Eye (tissue), 1 donor: ENCODE measurements around the gene HYKK.
"Not testable (repeated sequence)": the region's sequence is repeated elsewhere in the genome, so short reads cannot be mapped to it uniquely, and the experiment has no call there.

Source experiments
- DNase-seq: peaks from one replicate; pipeline ENCODE4 v3.0.0-alpha.2; 2015

The HYKK gene, protein sequence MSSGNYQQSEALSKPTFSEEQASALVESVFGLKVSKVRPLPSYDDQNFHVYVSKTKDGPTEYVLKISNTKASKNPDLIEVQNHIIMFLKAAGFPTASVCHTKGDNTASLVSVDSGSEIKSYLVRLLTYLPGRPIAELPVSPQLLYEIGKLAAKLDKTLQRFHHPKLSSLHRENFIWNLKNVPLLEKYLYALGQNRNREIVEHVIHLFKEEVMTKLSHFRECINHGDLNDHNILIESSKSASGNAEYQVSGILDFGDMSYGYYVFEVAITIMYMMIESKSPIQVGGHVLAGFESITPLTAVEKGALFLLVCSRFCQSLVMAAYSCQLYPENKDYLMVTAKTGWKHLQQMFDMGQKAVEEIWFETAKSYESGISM

DNA sequence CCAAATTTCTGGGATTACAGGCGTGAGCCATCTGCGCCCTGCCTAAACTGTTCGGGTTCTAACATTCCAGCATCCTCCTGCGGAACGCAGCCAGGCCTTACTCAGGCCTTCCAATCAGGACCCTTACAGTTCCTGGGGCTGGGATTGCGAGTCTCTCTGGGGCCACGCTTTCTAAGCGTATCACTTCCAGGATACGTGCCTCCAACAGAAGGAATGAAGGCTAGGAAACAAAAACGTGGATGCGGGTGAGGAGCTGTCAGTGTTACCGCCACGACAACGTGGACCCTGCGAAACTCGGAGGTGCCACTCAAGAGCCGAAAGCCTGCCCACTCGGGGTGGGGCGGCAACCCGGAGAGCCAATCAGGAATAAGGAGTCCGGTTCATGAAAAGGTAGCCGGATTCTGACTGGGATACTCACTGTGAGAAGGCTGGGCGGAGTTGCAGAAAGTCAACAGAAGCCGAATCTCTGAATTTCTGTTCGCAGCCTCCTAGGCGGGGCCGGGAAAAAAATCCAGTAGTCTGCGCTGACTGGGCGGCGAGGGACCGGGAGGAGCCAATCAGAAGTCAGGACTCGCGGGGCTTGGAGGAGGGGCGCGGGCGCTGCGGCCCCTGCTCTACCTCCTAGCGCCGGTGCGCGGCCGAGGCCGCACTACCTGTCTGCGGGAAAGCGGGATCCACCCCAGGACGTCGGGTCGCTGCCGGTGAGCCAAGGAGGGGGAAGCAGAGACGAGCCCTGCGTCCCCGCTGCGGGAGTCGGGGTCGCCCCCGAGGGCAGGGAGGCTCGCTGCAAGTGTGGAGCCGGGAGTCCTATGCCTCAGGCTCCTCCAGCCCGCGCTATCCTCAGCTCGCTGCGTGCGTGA lies at the start of gene HYKK:
HYKK (plus strand) TSS at position 607 of the 860 bp plus-strand sequence. CDS start 5,512 bp downstream, outside the sequence.
- DNase-seq: peak; percentile 97

DNA sequence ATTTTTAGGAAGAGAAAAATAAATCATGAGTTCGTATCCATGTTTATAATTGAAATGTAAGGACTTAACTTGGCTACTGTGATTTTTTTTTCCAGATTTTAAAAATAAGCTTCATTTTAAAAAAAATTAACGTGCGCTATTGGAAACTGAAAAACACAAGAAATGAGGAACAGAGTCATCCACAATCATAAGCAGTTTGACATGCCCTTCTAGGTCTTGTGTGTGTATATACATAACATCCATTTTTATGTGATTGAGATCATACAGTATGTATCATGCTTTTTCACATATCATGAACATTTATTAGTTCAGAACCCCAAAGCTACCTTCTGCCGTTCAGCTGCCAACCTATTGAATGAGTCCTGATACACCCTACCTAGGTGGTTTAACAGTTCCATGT lies 46.6 kb upstream of the HYKK start:
- no peak for DNase-seq

DNA sequence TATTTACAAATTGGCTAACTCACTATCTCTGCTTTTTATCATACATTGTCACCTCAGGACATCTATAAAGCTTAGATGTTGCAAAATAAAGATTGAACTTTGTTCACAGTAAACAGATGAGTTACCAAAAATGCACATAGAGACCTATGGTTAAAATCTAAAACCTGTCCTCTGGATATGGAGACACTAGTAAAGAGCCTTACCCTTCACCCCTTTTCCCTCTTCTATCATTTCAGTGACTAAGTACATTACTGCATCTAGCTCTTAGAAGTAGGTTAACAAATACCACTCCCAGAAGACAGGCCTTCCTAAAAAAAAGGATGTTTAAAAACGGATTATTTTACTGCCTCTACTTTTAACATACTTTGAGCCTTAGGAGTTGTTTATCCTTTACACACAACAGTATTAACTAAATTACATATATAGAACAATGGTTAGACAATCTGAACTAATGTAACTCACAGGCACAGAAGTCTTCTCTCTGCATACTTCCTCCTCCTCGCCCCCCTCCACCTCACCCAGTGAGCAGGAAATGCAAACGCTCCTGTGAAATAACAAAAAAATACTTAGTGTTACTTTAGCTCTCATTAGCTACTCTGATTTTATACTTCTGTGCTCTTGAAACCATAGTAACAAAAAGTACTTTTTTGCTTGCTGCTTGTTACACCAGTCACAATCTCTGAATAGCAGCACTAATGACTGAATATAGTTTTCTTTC lies 46.0 kb upstream of the HYKK start:
- DNase-seq: no peak

DNA sequence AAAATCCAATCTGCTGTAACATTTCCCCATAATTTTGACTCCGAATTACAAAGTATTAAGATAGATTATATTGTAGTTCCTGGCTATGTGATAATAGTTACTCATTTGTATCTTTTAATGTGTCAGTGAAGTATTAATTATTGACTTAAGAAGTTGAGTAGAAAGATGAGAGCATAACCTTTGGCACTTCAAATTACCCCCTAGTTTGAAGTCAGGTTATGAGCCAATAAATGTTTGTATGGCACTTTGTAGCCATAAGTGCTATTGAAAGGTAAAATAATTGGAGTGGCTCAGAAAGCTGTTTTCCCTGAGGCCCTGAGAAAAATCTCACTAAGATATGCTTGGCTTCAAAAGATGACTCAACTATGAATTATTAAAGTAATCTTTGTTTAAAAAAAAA lies 38.3 kb upstream of the HYKK start:
- no peak for DNase-seq

DNA sequence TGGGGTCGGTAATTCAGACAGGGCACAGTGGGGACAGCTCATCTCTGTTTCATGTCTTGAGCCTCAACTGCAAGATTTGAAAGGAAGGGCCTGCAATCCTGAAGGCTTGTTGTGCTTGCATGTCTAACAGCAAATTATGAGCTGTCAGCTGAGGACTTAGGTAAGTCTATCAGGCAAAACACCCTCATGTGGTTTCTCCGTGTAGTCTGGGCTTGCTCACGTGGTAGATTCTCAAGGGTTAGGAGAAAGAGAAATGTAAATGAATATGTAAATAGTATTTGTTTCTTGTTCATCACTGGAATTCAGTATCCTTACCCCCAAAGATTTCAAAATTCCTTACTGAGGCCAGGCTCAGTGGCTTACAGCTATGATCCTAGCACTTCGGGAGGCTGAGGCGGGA lies 30.1 kb upstream of the HYKK start:
- no peak for DNase-seq

DNA sequence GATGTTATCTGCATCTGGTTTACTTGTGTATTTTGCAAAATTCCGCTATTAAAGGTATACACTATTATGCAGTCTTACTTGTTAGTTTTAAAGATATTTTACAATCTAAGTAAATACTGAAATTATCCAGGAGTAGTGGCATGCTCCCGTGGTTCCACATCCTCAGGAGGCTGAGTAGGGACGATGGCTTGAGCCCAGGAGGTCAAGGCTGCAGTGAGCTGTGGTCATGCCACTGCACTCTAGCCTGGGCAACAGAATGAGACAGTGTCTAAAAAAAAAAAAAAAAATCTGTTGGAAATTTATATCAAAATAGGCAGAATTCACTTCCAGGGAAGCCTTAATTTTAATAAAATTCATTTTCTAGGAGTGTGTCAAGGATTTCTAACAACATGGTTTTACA lies 27.7 kb upstream of the HYKK start:
- no peak for DNase-seq

DNA sequence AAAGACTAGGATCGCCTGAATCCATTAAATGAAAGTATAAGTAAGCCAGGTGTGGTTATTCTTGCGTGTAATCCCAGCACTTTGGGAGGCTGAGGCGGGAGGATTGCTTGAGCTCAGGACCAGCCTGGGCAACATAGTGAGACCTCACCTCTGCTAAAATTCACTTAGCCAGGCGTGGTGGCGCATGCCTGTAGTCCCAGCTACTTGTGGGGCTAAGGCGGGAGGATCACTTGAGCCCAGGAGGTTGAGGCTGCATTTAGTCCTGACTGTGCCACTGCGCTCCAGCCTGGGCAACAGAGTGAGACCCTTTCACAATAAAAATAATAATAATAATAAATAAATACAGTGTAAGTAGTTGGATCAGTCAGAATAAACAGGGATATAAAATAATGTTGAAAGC lies 25.5 kb upstream of the HYKK start:
- DNase-seq: no peak

DNA sequence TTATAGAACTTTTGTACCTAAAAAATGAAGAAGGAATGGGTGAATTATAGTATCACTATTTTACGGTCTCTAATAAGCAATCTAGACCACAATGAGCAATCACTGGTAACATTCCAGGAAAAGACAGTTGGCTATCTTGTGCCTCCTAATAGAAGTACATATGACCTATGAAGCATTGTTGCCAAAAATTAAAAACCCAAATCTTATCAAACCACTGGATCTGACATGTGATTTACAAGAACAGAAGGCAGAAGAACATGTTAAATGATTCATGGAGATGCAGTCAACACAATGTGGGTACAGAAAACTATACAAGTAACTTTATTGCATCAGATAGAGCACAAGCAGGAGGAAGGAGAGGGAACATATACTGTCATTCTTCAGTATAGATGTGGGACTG lies 14.5 kb upstream of the HYKK start:
- DNase-seq: no peak

DNA sequence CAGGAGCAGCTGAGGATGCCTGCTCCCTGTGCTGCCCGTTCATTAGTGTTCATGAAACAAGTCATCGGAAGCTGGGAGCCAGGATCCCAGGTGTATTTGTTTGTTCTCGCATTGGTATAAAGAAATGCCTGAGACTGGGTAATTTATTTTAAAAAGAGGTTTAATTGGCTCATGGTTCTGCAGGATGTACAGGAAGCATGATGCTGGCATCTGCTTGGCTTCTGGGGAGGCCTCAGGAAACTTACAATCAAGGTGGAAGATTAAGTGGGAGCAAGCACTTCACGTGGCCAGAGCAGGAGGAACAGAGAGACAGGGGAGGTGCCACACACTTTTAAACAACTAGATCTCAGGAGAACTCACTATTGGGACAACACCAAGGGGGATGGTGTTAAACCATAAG lies 5.5 kb upstream of the HYKK start:
- DNase-seq: no peak

DNA sequence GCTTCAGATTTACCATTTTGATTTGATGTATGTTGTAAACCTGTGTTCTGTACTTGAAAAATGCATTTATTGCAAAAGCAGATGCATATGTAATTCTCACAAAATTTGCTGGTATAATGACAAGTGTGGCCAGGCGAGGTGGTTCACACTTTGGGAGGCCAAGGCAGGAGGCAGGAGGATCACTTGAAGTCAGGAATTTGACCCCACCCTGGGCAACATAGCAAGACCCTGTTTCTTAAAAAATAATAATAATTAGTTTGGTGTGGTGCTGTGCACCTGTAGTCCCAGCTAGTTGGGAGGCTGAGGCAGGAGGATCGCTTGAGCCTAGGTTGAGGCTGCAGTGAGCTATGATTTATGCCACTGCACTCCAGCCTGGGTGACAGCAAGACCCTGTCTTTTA lies 4.7 kb upstream of the HYKK start:
- DNase-seq: no peak

DNA sequence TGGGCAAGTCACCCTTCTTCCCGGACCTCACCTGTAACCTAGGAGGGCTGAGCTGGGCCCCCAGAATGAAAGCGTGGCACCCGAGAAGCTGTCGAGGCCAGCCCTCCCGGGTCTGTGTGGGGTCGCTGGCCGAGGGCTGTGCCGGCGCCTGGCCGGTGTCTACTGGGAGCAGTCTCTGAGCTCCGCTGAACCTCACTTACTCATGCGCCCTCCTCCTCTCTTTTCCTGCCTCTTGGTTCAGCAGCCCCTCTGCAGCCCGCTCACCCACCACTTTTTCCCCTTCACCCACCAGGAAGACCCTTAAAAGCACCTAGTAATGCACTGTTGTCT lies 419 bp downstream of the HYKK start:
- DNase-seq: no peak

DNA sequence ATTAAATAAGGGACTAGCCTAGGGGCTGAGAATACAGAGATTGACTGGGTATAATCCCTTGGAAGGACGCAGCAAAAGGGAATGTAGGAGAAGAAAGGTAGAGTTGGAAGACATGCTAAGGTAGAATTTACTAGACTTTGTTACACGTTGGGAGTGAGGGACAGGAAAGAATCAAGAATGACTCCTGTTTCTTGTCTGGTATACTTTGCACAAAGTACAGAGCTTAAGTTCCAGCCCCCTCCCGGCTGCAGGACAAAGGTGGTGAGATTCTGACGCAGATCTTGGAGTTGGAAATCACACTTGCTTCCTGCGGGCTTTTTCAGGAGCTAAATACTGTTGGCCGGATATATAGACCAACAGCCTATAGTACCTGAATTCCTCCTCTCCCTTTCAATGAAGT lies 895 bp downstream of the HYKK start:
- DNase-seq: no peak

DNA sequence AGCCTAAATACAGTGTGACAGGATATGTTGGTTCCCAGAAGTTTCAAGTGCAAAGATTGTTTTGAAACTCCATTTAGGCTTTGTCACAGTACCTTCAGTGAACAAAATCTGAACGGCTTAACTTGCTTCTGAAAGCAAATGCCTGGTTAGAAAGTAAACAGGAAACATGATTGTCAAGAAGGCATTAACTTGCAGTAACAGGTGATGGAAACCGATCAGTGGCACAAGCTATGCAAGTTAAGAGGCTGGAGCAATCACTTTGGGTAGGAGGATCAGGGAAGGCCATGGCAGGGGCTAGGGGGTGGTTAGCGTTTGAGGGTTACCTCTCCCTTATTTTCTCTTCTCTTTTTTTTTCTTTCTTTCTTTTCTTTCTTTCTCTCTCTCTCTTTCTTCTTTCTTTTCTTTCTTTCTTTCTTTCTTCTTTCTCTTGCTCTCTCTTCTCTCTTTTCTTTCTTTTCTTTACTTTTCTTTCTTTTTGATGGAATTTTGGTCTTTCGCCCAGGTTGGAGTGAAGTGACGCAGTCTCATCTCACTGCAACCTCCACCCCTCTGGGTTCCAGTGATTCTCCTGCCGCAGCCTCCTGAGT lies 2.4 kb downstream of the HYKK start:
- no peak for DNase-seq

DNA sequence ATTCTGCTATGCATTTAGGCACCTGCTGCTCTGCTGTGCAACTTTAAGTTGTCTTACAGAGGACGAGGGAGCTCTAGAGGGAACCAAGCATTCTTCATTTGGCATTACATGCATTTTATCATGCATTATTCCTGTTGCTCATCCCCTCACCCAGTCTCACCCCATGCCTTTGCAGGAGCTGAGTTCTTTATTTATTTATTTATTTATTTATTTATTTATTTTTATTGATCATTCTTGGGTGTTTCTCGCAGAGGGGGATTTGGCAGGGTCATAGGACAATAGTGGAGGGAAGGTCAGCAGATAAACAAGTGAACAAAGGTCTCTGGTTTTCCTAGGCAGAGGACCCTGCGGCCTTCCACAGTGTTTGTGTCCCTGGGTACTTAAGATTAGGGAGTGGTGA lies 12.7 kb downstream of the HYKK start:
- not testable (repeated sequence) for DNase-seq

DNA sequence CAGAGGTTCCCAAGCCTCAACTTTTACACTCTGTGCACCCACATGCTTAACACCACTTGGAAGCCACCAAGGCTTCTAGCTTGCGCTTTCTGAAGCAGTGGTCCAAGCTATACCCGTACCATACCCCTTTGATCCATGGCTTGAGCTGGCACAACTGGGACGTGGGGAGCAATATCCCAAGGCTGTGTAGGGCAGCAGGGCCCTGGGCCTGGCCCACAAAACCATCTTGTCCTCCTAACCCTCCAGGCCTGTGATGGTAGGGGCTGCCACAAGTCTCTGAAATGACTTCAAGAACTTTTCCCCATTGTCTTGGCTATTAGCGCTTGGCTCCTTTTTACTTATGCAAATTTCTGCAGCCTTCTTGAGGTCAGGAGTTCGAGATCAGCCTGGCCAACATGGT lies 16.9 kb downstream of the HYKK start:
- no peak for DNase-seq

DNA sequence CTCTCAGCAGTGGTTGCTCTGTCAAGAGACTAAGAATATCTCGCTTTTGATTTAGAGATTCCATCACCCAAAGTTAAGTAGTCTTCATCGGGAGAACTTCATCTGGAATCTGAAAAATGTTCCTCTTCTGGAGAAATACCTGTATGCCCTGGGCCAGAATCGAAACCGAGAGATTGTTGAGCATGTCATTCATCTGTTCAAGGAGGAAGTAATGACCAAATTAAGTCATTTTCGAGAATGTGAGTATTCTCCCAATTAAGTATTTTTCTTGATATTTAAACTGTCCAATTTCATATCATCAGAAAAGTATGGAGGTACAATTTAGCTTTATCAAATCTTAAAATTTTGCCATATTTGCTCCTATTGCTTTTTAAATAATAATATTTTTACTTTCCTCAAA lies 19.9 kb downstream of the HYKK start:
- DNase-seq: no peak

DNA sequence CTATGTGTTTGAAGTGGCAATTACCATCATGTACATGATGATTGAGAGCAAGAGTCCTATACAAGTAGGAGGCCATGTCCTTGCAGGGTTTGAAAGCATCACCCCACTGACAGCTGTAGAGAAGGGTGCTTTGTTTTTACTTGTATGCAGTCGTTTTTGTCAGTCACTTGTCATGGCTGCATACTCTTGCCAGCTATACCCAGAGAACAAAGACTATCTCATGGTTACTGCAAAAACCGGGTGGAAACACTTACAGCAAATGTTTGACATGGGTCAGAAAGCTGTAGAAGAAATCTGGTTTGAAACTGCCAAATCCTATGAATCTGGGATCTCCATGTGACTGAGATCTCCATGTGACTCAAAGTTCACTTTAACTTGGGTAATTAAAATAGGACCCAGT lies 26.0 kb downstream of the HYKK start:
- no peak for DNase-seq

DNA sequence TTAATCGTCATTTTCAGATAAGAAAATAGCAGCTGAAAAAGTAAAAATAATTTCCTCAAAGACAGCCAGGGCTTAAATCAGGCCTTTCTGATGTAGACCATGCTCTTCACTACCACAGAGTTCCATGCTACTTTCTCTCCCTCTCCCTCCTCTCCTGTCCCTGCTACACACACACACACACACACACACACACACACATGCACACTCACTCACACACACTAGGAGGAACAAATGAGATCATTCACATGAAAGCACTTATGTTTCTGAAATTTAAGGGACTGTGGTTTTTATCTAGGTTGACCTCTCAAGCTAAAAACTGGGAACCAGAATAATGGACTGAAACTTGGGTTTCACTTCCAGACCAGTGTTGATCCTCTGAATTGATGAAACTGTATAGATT lies 28.8 kb downstream of the HYKK start:
- peak; percentile 13 for DNase-seq

DNA sequence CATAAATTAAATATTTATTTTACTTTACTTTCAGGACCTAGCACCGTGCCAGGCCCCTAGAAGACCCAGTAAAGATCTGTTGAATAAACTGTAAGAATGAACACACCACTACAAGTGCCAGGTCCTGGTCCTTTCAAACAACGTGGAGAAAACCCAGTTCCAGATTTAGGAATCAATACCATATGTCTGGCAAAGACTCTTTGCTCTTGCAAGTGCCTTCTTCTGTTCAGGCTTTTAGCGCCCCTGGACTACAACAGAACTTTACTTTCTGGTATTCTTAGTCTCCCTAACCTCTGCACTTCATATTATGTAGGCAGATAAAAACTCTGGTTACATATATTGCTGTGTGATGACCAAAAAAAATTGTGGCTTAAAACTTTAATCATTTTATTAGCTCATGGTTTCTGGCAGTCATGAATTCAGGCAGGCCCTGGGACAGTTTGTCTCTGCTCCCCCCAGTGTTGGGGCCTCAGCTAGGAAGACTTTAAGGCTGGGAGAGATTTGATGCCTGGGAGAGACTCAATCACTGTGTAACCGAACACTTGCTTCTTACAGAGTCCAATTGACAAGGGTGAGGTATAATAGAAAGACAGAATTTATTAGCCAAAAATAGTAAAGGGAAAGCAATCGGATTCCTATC lies 30.0 kb downstream of the HYKK start:
- peak; percentile 70 for DNase-seq

DNA sequence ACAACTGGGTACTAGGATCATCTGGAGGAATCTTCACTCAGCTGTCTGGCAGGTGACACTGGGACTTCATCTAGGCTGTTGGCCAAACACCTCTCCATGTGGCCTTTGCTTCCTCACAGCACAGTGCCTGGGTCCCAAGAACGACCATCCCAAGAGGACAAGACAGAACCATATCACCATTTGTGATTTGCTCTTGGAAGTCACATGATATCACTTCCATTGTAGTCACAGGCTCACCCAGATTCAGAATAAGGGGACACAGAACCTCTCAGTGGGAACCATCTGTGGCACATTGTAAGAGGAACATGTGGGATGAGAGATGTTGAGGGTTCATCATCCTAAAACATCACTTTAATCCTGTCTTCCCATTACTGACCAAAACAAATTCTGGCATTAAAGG lies 31.0 kb downstream of the HYKK start:
- DNase-seq: no peak

DNA sequence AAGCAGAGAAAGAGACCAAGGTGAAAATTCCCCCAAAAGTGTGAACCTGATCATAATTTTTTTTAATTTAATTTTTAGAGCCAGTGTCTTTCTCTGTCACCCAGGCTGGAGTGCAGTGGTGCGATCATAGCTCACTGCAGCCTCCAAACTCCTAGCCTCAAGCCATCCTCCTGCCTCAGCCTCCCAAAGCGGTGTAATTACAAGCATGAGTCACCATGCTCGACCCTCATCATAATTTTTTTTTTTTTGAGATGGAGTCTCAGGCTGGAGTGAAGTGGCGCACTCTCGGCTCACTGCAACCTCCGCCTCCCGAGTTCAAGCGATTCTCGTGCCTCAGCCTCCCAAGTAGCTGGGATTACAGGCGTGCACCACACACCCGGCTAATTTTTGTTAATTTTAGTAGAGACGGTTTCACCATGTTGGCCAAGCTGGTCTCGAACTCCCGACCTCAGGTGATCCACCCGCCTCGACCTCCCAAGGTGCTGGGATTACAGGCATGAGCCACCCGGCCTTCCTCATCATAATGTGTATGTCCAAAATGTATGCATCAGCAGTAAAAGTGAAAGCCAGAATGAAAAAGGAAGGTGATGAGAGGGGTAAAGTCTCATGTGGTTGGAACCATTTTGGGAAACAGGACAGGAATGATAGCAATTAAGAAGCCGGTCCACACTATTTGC lies 32.2 kb downstream of the HYKK start:
- DNase-seq: not testable (repeated sequence)
